Fibroblast of mammary gland (primary cell): Measurements from ENCODE around the gene SLC39A9.

Source experiments
- DNase-seq: peaks from one replicate; pipeline ENCODE4 v3.0.0-alpha.2; 2010; ENCODE audit warnings: low read depth
- H3K4me3 ChIP-seq: 2 replicates; pipeline ENCODE4 v1.5.1; 2011; ENCODE audit warnings: low read depth, mild to moderate bottlenecking, low read length, moderate library complexity; ENCODE audit not compliant: control insufficient read depth
- TF ChIP-seq, protein P1 (sequence below): conservative IDR thresholded peaks from 2 replicates; pipeline ENCODE4 v1.5.1; 2011; ENCODE audit warnings: low read depth, low read length, inconsistent platforms; ENCODE audit not compliant: control insufficient read depth, insufficient read depth

SLC39A9 gene

DNA sequence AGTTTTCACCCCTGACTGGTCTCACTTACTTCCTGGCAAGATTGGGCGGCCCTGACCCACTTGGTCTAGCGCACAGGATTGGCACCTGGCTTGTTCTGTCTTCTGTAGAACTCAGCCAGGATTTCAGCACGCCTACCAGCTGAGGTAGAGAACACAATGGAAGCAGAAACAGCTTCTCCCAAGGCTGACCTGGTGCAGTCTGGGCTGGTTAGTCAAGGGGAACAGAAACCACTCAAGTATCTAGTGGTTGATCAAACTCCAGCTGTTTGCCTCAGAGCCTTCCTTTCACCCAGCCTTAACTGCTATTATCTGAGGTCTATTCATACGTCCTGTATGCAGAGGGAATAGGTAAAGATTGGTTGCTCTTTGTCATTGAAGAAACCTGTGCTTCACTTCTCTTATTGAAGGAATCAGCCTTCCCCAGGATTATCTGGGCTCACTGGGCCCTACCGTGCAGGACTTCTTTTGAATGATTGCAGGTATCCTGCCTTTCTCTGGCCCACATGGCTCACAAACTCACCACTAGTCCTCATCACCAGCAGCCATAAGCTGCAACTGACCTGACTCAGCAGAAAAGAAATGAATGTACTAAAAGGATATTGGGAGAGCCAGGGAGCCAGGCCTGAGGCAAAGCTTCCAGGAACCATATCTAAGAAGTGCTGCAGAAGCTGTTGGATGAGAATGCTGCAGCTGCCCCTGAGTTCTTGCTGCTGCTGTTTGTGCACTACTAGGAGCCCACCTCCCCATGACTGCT, 83.5 kb downstream of the SLC39A9 start:
- TF ChIP-seq, protein P1, sequence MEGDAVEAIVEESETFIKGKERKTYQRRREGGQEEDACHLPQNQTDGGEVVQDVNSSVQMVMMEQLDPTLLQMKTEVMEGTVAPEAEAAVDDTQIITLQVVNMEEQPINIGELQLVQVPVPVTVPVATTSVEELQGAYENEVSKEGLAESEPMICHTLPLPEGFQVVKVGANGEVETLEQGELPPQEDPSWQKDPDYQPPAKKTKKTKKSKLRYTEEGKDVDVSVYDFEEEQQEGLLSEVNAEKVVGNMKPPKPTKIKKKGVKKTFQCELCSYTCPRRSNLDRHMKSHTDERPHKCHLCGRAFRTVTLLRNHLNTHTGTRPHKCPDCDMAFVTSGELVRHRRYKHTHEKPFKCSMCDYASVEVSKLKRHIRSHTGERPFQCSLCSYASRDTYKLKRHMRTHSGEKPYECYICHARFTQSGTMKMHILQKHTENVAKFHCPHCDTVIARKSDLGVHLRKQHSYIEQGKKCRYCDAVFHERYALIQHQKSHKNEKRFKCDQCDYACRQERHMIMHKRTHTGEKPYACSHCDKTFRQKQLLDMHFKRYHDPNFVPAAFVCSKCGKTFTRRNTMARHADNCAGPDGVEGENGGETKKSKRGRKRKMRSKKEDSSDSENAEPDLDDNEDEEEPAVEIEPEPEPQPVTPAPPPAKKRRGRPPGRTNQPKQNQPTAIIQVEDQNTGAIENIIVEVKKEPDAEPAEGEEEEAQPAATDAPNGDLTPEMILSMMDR, result no peak
- no peak overlapping the region for H3K4me3 ChIP-seq
- DNase-seq, result no peak

DNA sequence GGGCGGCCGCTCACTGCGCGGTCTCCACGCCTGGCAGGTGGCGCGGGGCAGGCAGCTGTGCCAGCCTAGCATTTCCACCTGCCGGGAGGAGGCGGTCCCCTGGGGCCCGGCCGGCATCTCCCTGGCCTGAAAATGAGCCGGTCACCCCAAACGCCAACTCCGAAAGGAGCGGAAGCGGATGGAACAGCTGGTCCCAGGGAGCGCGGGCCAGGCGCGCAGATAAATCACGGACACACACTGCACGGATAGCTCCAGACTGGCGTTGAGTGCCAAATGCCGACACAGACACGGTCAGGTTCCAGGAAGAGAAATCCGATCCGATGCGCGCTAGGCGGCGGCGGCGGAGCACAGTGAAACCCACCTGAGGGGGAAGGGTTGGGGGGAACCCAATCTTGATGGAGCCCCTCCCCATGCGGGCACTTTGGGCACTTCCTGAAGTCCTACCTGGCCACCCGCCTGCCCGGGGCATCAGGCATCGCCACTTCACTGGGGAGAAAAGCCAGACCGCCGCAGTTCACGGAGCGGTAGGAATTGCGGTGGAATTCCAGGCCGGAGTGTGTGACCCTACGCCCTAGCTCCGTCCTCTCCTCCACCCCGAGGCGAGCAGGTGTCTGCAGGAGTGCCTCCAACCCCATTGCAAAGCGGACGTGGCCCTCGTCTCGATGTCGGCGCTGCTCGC, 85.4 kb downstream of the SLC39A9 start:
- TF ChIP-seq, protein P1, result no peak
- no peak overlapping the region for H3K4me3 ChIP-seq
- no peak for DNase-seq

DNA sequence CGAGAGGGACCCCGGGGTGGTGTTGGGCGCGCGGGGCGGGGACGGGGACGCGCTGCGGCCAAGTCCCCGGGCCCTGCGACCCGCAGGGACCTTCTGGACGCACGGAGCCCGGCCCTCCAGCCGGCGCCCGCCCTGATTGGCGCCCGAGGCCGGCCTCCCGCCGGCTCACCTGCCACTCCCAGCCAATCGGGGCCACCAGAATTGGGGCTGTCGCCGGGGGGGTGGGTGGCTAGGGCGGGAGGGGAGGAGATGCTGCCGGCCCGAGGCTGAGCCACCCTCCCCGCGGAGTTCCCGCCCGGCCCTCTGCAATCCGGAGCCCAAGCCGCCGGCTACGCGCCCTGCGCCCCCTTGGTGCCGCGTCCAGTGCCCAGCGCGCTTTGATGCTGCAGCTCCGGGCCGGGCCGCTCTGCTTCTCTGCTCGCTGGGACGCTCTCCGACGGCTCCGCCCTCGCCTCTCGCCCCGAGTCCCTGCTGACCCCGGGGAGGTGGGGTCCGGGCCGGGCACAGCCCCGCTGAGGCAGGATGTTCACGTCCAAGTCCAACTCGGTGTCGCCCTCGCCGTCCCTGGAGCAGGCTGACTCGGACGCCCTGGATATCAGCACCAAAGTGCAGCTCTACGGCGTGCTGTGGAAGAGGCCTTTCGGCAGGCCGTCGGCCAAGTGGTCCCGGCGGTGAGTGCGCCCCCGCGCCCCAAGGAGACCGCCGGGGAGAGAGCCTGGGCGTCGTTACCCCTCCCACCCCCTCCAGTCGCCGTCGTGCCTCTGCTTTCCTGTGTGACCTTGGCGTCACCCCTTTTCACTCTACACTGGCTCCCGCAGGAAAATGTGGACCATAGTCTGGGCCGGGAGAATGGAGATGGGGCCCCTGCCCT, 86.2 kb downstream of the SLC39A9 start, which contains the start of gene PLEKHD1:
PLEKHD1 (plus strand) TSS at position 285 of the 871 bp plus-strand sequence; CDS start at position 523, 238 bp downstream.
- H3K4me3 ChIP-seq, result no peak within 1 kb of the TSS
- TF ChIP-seq, protein P1, result no peak
- no peak for DNase-seq

DNA sequence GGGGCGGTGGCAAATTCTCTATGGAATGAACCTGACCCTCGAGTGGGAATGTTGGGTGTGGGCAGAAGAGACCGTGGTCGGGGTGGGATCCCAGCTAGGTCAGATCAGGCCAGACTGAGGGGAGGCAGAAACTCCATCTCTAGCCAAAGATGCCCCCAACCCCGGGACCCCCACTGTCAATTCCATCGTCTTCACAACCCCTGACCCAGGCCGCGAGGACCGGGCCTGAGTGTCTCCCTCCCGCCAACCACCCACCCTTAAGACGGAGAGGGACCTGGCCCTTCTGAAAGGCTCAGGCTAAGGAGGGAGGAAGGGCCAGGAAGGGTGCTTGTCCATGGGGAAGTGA, 86.8 kb downstream of the SLC39A9 start:
- TF ChIP-seq, protein P1, result no peak
- DNase-seq, result no peak
- H3K4me3 ChIP-seq, result no peak overlapping the region

DNA sequence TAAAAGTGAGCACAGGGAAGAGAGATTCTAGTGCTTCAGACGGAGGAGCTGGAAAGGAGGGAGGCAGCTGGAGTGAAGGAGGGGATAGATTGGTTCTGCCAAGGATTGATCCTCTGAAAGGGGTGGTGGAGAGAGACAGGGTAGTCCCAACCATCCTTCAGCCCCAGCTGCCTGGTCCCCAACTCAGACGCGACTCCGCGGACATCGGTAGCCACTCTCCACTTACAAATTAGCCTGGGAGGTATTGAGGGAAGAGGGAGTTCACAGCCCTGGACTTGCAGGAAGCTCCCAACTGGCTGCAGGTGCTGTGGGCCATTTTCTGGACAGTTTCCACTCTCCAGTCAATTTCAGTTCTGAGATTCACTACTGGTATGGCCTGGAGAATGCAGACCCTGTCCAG, 87.2 kb downstream of the SLC39A9 start:
- no peak overlapping the region for H3K4me3 ChIP-seq
- TF ChIP-seq, protein P1, result no peak
- DNase-seq, result no peak

DNA sequence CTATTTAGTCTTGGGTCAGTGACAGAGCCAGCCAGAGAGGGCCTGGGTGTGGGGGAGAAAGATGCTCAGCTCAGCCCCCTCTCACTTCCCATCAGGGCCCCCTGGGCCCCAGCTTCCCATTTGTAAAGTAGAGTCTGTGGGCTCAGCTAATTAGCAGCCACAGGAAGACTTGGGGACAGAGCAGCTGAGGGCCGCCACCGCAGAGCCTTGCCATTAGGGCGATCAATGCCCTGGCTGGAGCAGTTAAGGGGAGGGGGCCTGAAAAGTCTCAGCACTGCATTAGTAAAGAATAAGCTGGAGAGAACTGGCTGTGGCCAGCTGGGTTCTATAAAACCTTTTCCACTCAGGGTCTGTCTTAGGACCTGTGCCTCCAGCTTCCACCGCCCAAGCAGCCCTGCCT, 88.7 kb downstream of the SLC39A9 start:
- DNase-seq, result no peak
- TF ChIP-seq, protein P1, result no peak

More for the DNA sequence above, 88.7 kb downstream of the SLC39A9 start:
- no peak overlapping the region for H3K4me3 ChIP-seq
